ENCODE measurements around the gene MED29. TPM values are rescaled to one million over a fixed set of nuclear protein-coding genes. Genes with fewer than 3 reads are reported as not detected.

MED29 gene
- total and polyA plus RNA-seq, 8 donors, result 6.4 to 91.0 (median 21.3) TPM

- Histone ChIP-seq H3K4me1 (peaks cover 7 to 11% (median 10%) of the 10 kb centered on the region in 4 donors), H3K4me3 (no peak overlapping the region), H3K9me3 (no peaks in the 10 kb centered on the region), H3K27me3 (no peaks in the 10 kb centered on the region), H3K27ac (no peak overlapping the region), H3K36me3 (peaks cover 8 to 69% (median 65%) of the 10 kb centered on the region in 4 donors)
- WGBS, 5 donors, result 88 to 92% (median 90%) methylated on average over 34 to 35 of the region's 35 CpGs
- intact Hi-C loops (cut with DNase I; ENCODE audit: low total_unique reads), result no loop called here
- TF ChIP-seq EP300 (IDR thresholded peaks at IDR 0.05) (no peak), POLR2AphosphoS5 (IDR thresholded peaks at IDR 0.05) (no peak), POLR2A (IDR thresholded peaks at IDR 0.05) (no peak)
- TF ChIP-seq, protein P1, sequence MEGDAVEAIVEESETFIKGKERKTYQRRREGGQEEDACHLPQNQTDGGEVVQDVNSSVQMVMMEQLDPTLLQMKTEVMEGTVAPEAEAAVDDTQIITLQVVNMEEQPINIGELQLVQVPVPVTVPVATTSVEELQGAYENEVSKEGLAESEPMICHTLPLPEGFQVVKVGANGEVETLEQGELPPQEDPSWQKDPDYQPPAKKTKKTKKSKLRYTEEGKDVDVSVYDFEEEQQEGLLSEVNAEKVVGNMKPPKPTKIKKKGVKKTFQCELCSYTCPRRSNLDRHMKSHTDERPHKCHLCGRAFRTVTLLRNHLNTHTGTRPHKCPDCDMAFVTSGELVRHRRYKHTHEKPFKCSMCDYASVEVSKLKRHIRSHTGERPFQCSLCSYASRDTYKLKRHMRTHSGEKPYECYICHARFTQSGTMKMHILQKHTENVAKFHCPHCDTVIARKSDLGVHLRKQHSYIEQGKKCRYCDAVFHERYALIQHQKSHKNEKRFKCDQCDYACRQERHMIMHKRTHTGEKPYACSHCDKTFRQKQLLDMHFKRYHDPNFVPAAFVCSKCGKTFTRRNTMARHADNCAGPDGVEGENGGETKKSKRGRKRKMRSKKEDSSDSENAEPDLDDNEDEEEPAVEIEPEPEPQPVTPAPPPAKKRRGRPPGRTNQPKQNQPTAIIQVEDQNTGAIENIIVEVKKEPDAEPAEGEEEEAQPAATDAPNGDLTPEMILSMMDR (IDR thresholded peaks at IDR 0.05), result no peak
- DNase-seq, result no peak
These were observed 32.3 kb downstream of the MED29 start for GRCh38 chr19:39423258-39424086.

DNA sequence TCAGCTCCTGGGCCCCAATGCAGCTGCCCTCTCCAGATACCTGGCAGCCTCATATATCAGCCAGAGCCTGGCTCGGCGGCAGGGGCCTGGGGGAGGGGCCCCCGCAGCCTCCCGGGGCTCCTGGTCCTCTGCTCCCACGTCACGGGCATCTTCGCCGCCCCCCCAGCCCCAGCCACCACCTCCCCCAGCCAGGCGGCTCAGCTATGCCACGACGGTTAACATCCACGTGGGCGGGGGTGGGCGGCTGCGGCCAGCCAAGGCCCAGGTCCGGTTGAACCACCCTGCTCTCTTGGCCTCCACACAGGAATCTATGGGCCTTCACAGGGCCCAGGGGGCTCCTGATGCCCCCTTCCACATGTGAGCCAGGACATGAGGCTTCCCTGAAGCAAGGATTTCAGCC lies 33.8 kb downstream of the MED29 start:
- WGBS, 5 donors, result 75 to 83% (median 81%) methylated on average over 8 to 16 of the region's 16 CpGs
- intact Hi-C loops (cut with DNase I; ENCODE audit: low total_unique reads), result no loop called here
- H3K27ac ChIP-seq, result no peak overlapping the region
- H3K9me3 ChIP-seq, result no peaks in the 10 kb centered on the region
- peaks cover 17 to 24% (median 21%) of the 10 kb centered on the region in 4 donors for H3K4me1 ChIP-seq
- no peak overlapping the region for H3K4me3 ChIP-seq
- DNase-seq, result no peak
- H3K27me3 ChIP-seq, result no peaks in the 10 kb centered on the region
- H3K36me3 ChIP-seq, result peaks cover 0 to 55% (median 51%) of the 10 kb centered on the region in 4 donors
- no peak for TF ChIP-seq POLR2AphosphoS5 (IDR thresholded peaks at IDR 0.05)
- TF ChIP-seq, protein P1 (IDR thresholded peaks at IDR 0.05), result no peak
- TF ChIP-seq POLR2A (IDR thresholded peaks at IDR 0.05), result no peak
- TF ChIP-seq EP300 (IDR thresholded peaks at IDR 0.05), result no peak

GRCh38 chr19:39425744-39426143 lies 34.6 kb downstream of the MED29 start:
- WGBS, 5 donors, result 77 to 95% (median 93%) methylated on average over 7 of the region's 7 CpGs
- TF ChIP-seq POLR2AphosphoS5 (IDR thresholded peaks at IDR 0.05), result no peak
- TF ChIP-seq POLR2A (IDR thresholded peaks at IDR 0.05), result no peak
- TF ChIP-seq, protein P1 (IDR thresholded peaks at IDR 0.05), result no peak
- no peak for TF ChIP-seq EP300 (IDR thresholded peaks at IDR 0.05)
- Histone ChIP-seq H3K4me1 (peaks cover 17 to 27% (median 22%) of the 10 kb centered on the region in 4 donors), H3K27ac (no peak overlapping the region), H3K4me3 (no peak overlapping the region), H3K9me3 (no peaks in the 10 kb centered on the region), H3K36me3 (peaks cover 0 to 46% (median 43%) of the 10 kb centered on the region in 4 donors), H3K27me3 (no peaks in the 10 kb centered on the region)
- no peak for DNase-seq
- intact Hi-C loops (cut with DNase I; ENCODE audit: low total_unique reads), result no loop called here

GRCh38 chr19:39426170-39426569 lies 35.0 kb downstream of the MED29 start:
- no peak for DNase-seq
- Histone ChIP-seq H3K36me3 (peaks cover 0 to 42% (median 39%) of the 10 kb centered on the region in 4 donors), H3K4me1 (peaks cover 20 to 32% (median 26%) of the 10 kb centered on the region in 4 donors), H3K27ac (no peak overlapping the region), H3K27me3 (no peaks in the 10 kb centered on the region), H3K4me3 (no peak overlapping the region), H3K9me3 (no peaks in the 10 kb centered on the region)
- TF ChIP-seq, protein P1 (IDR thresholded peaks at IDR 0.05), result no peak
- TF ChIP-seq POLR2AphosphoS5 (IDR thresholded peaks at IDR 0.05) (no peak), POLR2A (IDR thresholded peaks at IDR 0.05) (no peak), EP300 (IDR thresholded peaks at IDR 0.05) (no peak)
- intact Hi-C loops (cut with DNase I; ENCODE audit: low total_unique reads), result no loop called here
- 53 to 74% (median 64%) methylated on average over 5 of the region's 5 CpGs for WGBS, 5 donors

Measured in stomach (tissue), 9 donors.